Measurements from ENCODE around the gene ZC3H7A. TPM values are rescaled to one million over a fixed set of nuclear protein-coding genes. Genes with fewer than 3 reads are reported as not detected.

ZC3H7A gene
- total and polyA plus RNA-seq, 2 of the 13 experiments (the other 11 are each of a cell fraction or from before 2014, with no cell fraction given): 29.2 to 36.8 TPM

GRCh38 chr16:11708421-11708820 lies 88.6 kb downstream of the ZC3H7A start:
- Histone ChIP-seq H3K4me3 (replicated peaks in 1 of 3; ENCODE audit: insufficient read depth in 1 of 3, low read depth in 2 of 3, low read length in 3 of 3) (no peak overlapping the region), H3K9me3 (ENCODE audit: low read length) (no peaks in the 10 kb centered on the region), H3K79me2 (ENCODE audit: insufficient read depth, low read length) (peaks cover 20% of the 10 kb centered on the region), H3K27me3 (ENCODE audit: control insufficient read depth in 1 of 2, insufficient read depth in 2 of 2, low read length in 2 of 2) (no peaks in the 10 kb centered on the region), H3K36me3 (replicated peaks in 1 of 2; ENCODE audit: control insufficient read depth in 1 of 2, insufficient read depth in 2 of 2, low read length in 2 of 2) (peaks cover 20 to 67% of the 10 kb centered on the region in 2 experiments), H2AFZ (ENCODE audit: low read length) (no peak overlapping the region), H3K9ac (ENCODE audit: insufficient read depth, low read depth, low read length) (no peak overlapping the region), H4K20me1 (ENCODE audit: insufficient read depth, low read length) (0 out of 2 replicates have a peak, but pooled peaks cover 7% of the 10 kb centered on the region), H3K4me2 (ENCODE audit: low read depth, low read length) (no peak overlapping the region), H3K27ac (ENCODE audit: extremely low read length, insufficient read depth, low read length) (no peak overlapping the region), H3K4me1 (ENCODE audit: insufficient read depth, low read length) (peaks cover 12% of the 10 kb centered on the region)
- CTCF ChIA-PET (ENCODE audit: low intra/inter-chr PET ratio, low total read pairs): no interaction called here
- ATAC-seq (peak; percentile 18; the same call in 1 of the 3 replicates), FAIRE-seq (peak; percentile 18), DNase-seq (ENCODE audit: low spot score) (no peak)
- intact Hi-C loops (cut with micrococcal nuclease; ENCODE audit: unreplicated experiment): no loop called here
- in situ Hi-C loops (cut with HindIII; ENCODE audit: extremely low pct_ligation_motif_present, low pct_unique_long_range_greater_than_20kb): no loop called here
- no TSS peak for BruUV-seq (replicated peaks)
- WGBS (ENCODE audit: low lambda C conversion rate): 100% methylated on average over 1 of the region's 1 CpG
- no peak for TF ChIP-seq TMF1 (CRISPR knock-in tag; IDR thresholded peaks at IDR 0.05; ENCODE audit: low read depth)
- TF ChIP-seq SMAD3 (CRISPR knock-in tag; IDR thresholded peaks at IDR 0.05): no peak
- no peak for TF ChIP-seq ZFYVE20 (CRISPR knock-in tag; IDR thresholded peaks at IDR 0.05; ENCODE audit: borderline replicate concordance, low read depth)
- no peak for TF ChIP-seq ETV5 (CRISPR knock-in tag; IDR thresholded peaks at IDR 0.05; ENCODE audit: borderline replicate concordance)
- no peak for TF ChIP-seq MATR3 (CRISPR knock-in tag; IDR thresholded peaks at IDR 0.05)
- no peak for TF ChIP-seq GZF1 (CRISPR knock-in tag; IDR thresholded peaks at IDR 0.05)
- no peak for TF ChIP-seq ZSCAN20 (CRISPR knock-in tag; IDR thresholded peaks at IDR 0.05; ENCODE audit: borderline replicate concordance)
- no peak for TF ChIP-seq SAP130 (CRISPR knock-in tag; IDR thresholded peaks at IDR 0.05; ENCODE audit: low read depth)
- POLR2A ChIA-PET: interaction anchor here (1.9 kb wide), 1 partner anchor 34 kb away, joined by 13 read pairs; the partner anchor contains the start of gene TXNDC11

DNA sequence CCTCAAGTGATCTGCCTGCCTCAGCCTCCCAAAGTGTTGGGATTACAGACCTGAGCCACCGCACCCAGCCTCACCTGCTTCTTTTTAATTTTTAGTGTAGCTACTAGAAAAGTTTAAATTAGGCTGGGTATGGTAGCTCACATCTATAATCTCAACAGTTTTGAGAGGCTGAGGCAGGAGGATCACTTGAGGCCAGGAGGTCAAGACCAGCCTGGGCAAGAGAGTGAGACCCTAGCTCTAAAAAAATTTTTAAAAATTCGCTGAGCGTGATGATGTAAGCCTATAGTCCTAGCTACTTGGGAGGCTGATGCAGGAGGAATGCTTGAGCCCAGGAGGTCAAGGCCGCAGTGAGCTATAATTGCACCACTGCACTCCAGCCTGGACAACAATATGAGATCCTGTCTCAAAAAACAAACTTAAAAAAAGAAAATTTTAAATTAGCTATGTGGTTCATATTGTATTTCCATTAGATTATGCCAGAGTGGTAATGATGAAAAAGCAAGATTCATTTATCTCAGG lies 89.3 kb downstream of the ZC3H7A start:
- H3K36me3 ChIP-seq (replicated peaks in 1 of 2; ENCODE audit: control insufficient read depth in 1 of 2, insufficient read depth in 2 of 2, low read length in 2 of 2): peaks cover 20 to 67% of the 10 kb centered on the region in 2 experiments
- H4K20me1 ChIP-seq (ENCODE audit: insufficient read depth, low read length): 0 out of 2 replicates have a peak, but pooled peaks cover 7% of the 10 kb centered on the region
- no peaks in the 10 kb centered on the region for H3K9me3 ChIP-seq (ENCODE audit: low read length)
- peaks cover 23% of the 10 kb centered on the region for H3K79me2 ChIP-seq (ENCODE audit: insufficient read depth, low read length)
- H3K9ac ChIP-seq (ENCODE audit: insufficient read depth, low read depth, low read length): no peak overlapping the region
- WGBS (ENCODE audit: low lambda C conversion rate): 88% methylated on average over 4 of the region's 4 CpGs
- peaks cover 12% of the 10 kb centered on the region for H3K4me1 ChIP-seq (ENCODE audit: insufficient read depth, low read length)
- no peak overlapping the region for H3K4me2 ChIP-seq (ENCODE audit: low read depth, low read length)
- H3K27me3 ChIP-seq (ENCODE audit: control insufficient read depth in 1 of 2, insufficient read depth in 2 of 2, low read length in 2 of 2): no peaks in the 10 kb centered on the region
- H3K27ac ChIP-seq (ENCODE audit: extremely low read length, insufficient read depth, low read length): no peak overlapping the region
- no TSS peak for BruUV-seq (replicated peaks)
- intact Hi-C loops (cut with micrococcal nuclease; ENCODE audit: unreplicated experiment) (no loop called here), in situ Hi-C loops (cut with HindIII; ENCODE audit: extremely low pct_ligation_motif_present, low pct_unique_long_range_greater_than_20kb) (no loop called here)
- peak; percentile 67 for FAIRE-seq
- no peak overlapping the region for H3K4me3 ChIP-seq (replicated peaks in 1 of 3; ENCODE audit: insufficient read depth in 1 of 3, low read depth in 2 of 3, low read length in 3 of 3)
- CTCF ChIA-PET (ENCODE audit: low intra/inter-chr PET ratio, low total read pairs): no interaction called here
- no peak for ATAC-seq
- DNase-seq (ENCODE audit: low spot score): peak; percentile 29
- no peak overlapping the region for H2AFZ ChIP-seq (ENCODE audit: low read length)
- POLR2A ChIA-PET: interaction anchor here (0.9 to 1.9 kb wide), 2 partner anchors 35 to 90 kb away, joined by 3 to 13 read pairs; partner anchors contain the start of gene TXNDC11
- TF ChIP-seq SOX13 (IDR thresholded peaks at IDR 0.05): no peak
- TF ChIP-seq SOX13 (CRISPR knock-in tag; conservative IDR thresholded peaks at IDR 0.05 in 1 of 2, IDR thresholded peaks at IDR 0.05 in 1 of 2): no peak
- TF ChIP-seq MTERF4 (CRISPR knock-in tag; IDR thresholded peaks at IDR 0.05): no peak
- TF ChIP-seq MIXL1 (CRISPR knock-in tag; IDR thresholded peaks at IDR 0.05): no peak
- 0 out of 2 replicates have a peak, but pooled peaks have one; percentile 30 for TF ChIP-seq CAMTA2 (CRISPR knock-in tag; IDR thresholded peaks at IDR 0.05; ENCODE audit: borderline replicate concordance)
- no peak for TF ChIP-seq BATF2 (CRISPR knock-in tag; IDR thresholded peaks at IDR 0.05)
- TF ChIP-seq ADNP (CRISPR knock-in tag; IDR thresholded peaks at IDR 0.05): no peak
- TF ChIP-seq ZNF570 (CRISPR knock-in tag; IDR thresholded peaks at IDR 0.05; ENCODE audit: borderline replicate concordance): no peak

Data from HepG2 (cell line).